ENCODE measurements around the gene C17orf67.

The C17orf67 gene

GRCh38 chr17:56868716-56869115 is 35.0 kb upstream of the C17orf67 start:
- TF ChIP-seq ZFX (IDR thresholded peaks at IDR 0.05; ENCODE audit: borderline replicate concordance) = no peak
- TF ChIP-seq, protein P1, sequence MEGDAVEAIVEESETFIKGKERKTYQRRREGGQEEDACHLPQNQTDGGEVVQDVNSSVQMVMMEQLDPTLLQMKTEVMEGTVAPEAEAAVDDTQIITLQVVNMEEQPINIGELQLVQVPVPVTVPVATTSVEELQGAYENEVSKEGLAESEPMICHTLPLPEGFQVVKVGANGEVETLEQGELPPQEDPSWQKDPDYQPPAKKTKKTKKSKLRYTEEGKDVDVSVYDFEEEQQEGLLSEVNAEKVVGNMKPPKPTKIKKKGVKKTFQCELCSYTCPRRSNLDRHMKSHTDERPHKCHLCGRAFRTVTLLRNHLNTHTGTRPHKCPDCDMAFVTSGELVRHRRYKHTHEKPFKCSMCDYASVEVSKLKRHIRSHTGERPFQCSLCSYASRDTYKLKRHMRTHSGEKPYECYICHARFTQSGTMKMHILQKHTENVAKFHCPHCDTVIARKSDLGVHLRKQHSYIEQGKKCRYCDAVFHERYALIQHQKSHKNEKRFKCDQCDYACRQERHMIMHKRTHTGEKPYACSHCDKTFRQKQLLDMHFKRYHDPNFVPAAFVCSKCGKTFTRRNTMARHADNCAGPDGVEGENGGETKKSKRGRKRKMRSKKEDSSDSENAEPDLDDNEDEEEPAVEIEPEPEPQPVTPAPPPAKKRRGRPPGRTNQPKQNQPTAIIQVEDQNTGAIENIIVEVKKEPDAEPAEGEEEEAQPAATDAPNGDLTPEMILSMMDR (IDR thresholded peaks at IDR 0.05) = no peak
- H3K27ac ChIP-seq = no peak overlapping the region

- TF ChIP-seq, protein P1 (IDR thresholded peaks at IDR 0.05) = no peak
- H3K27ac ChIP-seq = no peak overlapping the region
Measured at GRCh38 chr17:56867948-56868376, 34.2 kb upstream of the C17orf67 start.

- H3K27ac ChIP-seq = no peak overlapping the region
- TF ChIP-seq, protein P1 (IDR thresholded peaks at IDR 0.05) = no peak
- TF ChIP-seq ZFX (IDR thresholded peaks at IDR 0.05; ENCODE audit: borderline replicate concordance) = no peak
Measured at GRCh38 chr17:56866496-56866895, 32.8 kb upstream of the C17orf67 start.

GRCh38 chr17:56866076-56866475 is 32.4 kb upstream of the C17orf67 start:
- no peak overlapping the region for H3K27ac ChIP-seq
- TF ChIP-seq, protein P1 (IDR thresholded peaks at IDR 0.05) = no peak
- TF ChIP-seq ZFX (IDR thresholded peaks at IDR 0.05; ENCODE audit: borderline replicate concordance) = no peak

- TF ChIP-seq ZFX (IDR thresholded peaks at IDR 0.05; ENCODE audit: borderline replicate concordance) = no peak
- TF ChIP-seq, protein P1 (IDR thresholded peaks at IDR 0.05) = no peak
- no peak overlapping the region for H3K27ac ChIP-seq
Measured at GRCh38 chr17:56863974-56864373, 30.3 kb upstream of the C17orf67 start.

GRCh38 chr17:56861899-56862298 is 28.2 kb upstream of the C17orf67 start:
- no peak overlapping the region for H3K27ac ChIP-seq
- no peak for TF ChIP-seq ZFX (IDR thresholded peaks at IDR 0.05; ENCODE audit: borderline replicate concordance)
- TF ChIP-seq, protein P1 (IDR thresholded peaks at IDR 0.05) = no peak

DNA sequence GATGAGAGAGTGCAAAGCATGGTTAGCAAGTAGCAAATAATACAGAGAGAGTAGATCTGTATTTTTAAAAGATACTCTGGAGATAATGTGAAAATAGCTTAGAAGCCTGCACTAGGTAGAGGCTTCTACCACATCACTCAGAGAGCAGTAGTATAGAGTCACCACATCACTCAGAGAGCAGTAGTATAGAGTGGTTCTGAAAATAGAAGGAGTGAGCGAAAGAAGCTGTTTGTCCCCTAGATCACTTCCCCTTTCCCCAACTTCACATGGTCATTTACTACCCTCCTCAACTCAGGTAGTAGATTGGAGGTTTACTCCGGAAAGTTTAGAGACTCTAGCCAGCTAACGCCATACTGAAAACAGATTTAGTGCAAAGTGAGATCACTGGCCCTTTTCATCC is 17.3 kb upstream of the C17orf67 start:
- no peak overlapping the region for H3K27ac ChIP-seq
- no peak for TF ChIP-seq ZFX (IDR thresholded peaks at IDR 0.05; ENCODE audit: borderline replicate concordance)
- TF ChIP-seq, protein P1 (IDR thresholded peaks at IDR 0.05) = no peak

Measured in 22Rv1 (cell line).